H9 (cell line): ENCODE results near the gene GPALPP1. TPM values are rescaled to one million over a fixed set of nuclear protein-coding genes. Genes with fewer than 3 reads are reported as not detected.

ENCODE experiments used
- DNase-seq: peaks from one replicate; pipeline ENCODE4 v3.0.0-alpha.2; 2017
- H2AFZ ChIP-seq: one replicate; pipeline ENCODE4 v1.6.1; 2013; ENCODE audit warnings: mild to moderate bottlenecking, low read length, control low read depth, moderate library complexity
- H2AK5ac ChIP-seq: 2 replicates; pipeline ENCODE4 v1.6.1; 2013; ENCODE audit warnings: low read length, control low read depth, mixed read lengths; ENCODE audit not compliant: insufficient read length
- H2BK120ac ChIP-seq: one replicate; pipeline ENCODE4 v1.6.1; 2013; ENCODE audit warnings: low read depth, mild to moderate bottlenecking, low read length, control low read depth, inconsistent platforms; ENCODE audit not compliant: poor library complexity, severe bottlenecking
- H2BK12ac ChIP-seq: 2 replicates; pipeline ENCODE4 v1.6.1; 2013; ENCODE audit warnings: low read length, control low read depth, mixed read lengths, low read depth; ENCODE audit not compliant: insufficient read length
- H2BK15ac ChIP-seq: 2 replicates; pipeline ENCODE4 v1.6.1; 2013; ENCODE audit warnings: low read depth, low read length, control low read depth
- H2BK20ac ChIP-seq: one replicate; pipeline ENCODE4 v1.6.1; 2013; ENCODE audit warnings: low read depth, mild to moderate bottlenecking, low read length, control low read depth, inconsistent platforms; ENCODE audit not compliant: poor library complexity, severe bottlenecking
- H2BK5ac ChIP-seq: 2 replicates; pipeline ENCODE4 v1.6.1; 2013; ENCODE audit warnings: low read length, control low read depth, mixed read lengths; ENCODE audit not compliant: insufficient read length
- H3K14ac ChIP-seq: 2 replicates; pipeline ENCODE4 v1.6.1; 2013; ENCODE audit warnings: low read length, control low read depth; ENCODE audit not compliant: insufficient read depth
- H3K18ac ChIP-seq: 2 replicates; pipeline ENCODE4 v1.6.1; 2013; ENCODE audit warnings: low read depth, mild to moderate bottlenecking, mixed read lengths, low read length, control low read depth; ENCODE audit not compliant: insufficient read length
- H3K23ac ChIP-seq: 2 replicates; pipeline ENCODE4 v1.6.1; 2013; ENCODE audit warnings: low read length, control low read depth, mixed read lengths, low read depth; ENCODE audit not compliant: insufficient read length
- H3K23me2 ChIP-seq: 2 replicates; pipeline ENCODE4 v1.6.1; 2013; ENCODE audit warnings: low read depth, mild to moderate bottlenecking, mixed read lengths, low read length, control low read depth; ENCODE audit not compliant: insufficient read length, poor library complexity, severe bottlenecking
- H3K27ac ChIP-seq: 2 replicates; pipeline ENCODE4 v1.5.1; 2013; ENCODE audit warnings: low read length, control low read depth, mixed read lengths, low read depth; ENCODE audit not compliant: insufficient read length
- H3K27me3 ChIP-seq: 2 replicates; pipeline ENCODE4 v1.6.1; 2013; ENCODE audit warnings: low read length, control low read depth, inconsistent platforms; ENCODE audit not compliant: insufficient read depth
- H3K4ac ChIP-seq: 2 replicates; pipeline ENCODE4 v1.6.1; 2013; ENCODE audit warnings: low read depth, mild to moderate bottlenecking, control low read depth, inconsistent platforms, low read length, moderate library complexity
- H3K4me1 ChIP-seq: 2 replicates; pipeline ENCODE4 v1.6.1; 2013; ENCODE audit warnings: low read length, control low read depth, inconsistent platforms; ENCODE audit not compliant: insufficient read depth
- H3K4me2 ChIP-seq: 2 replicates; pipeline ENCODE4 v1.6.1; 2013; ENCODE audit warnings: low read length, control low read depth, mixed read lengths; ENCODE audit not compliant: insufficient read length, insufficient read depth
- H3K56ac ChIP-seq: 2 replicates; pipeline ENCODE4 v1.6.1; 2013; ENCODE audit warnings: low read depth, mild to moderate bottlenecking, mixed read lengths, low read length, control low read depth; ENCODE audit not compliant: insufficient read length
- H3K79me1 ChIP-seq: 2 replicates; pipeline ENCODE4 v1.6.1; 2013; ENCODE audit warnings: low read depth, mild to moderate bottlenecking, moderate library complexity, low read length, control low read depth, inconsistent platforms; ENCODE audit not compliant: insufficient read depth, poor library complexity, severe bottlenecking
- H3K79me2 ChIP-seq: 2 replicates; pipeline ENCODE4 v1.6.1; 2013; ENCODE audit warnings: low read length, control low read depth, inconsistent platforms; ENCODE audit not compliant: insufficient read depth
- H3K9ac ChIP-seq: 2 replicates; pipeline ENCODE4 v1.6.1; 2013; ENCODE audit warnings: low read length, control low read depth, mixed read lengths; ENCODE audit not compliant: insufficient read length; ENCODE audit errors: extremely low read depth
- H3K9me3 ChIP-seq: one replicate; pipeline ENCODE4 v1.6.1; 2013; ENCODE audit warnings: low read depth, low read length, inconsistent platforms; ENCODE audit not compliant: control insufficient read depth
- H3T11ph ChIP-seq: one replicate; pipeline ENCODE4 v1.6.1; 2013; ENCODE audit warnings: mild to moderate bottlenecking, low read length, control low read depth, inconsistent platforms
- H4K20me1 ChIP-seq: one replicate; pipeline ENCODE4 v1.6.1; 2013; ENCODE audit not compliant: control insufficient read depth, insufficient read length, insufficient read depth
- H4K5ac ChIP-seq: 2 replicates; pipeline ENCODE4 v1.6.1; 2013; ENCODE audit warnings: low read depth, mild to moderate bottlenecking, mixed read lengths, low read length, control low read depth; ENCODE audit not compliant: insufficient read length
- H4K8ac ChIP-seq: replicated peaks from 2 replicates; pipeline ENCODE4 v1.6.1; 2013; ENCODE audit warnings: low read length, control low read depth, mixed read lengths, low read depth; ENCODE audit not compliant: insufficient read length
- H4K91ac ChIP-seq: 2 replicates; pipeline ENCODE4 v1.6.1; 2013; ENCODE audit warnings: low read depth, mild to moderate bottlenecking, moderate library complexity, mixed read lengths, low read length, control low read depth; ENCODE audit not compliant: insufficient read length
- H3K27ac Mint-ChIP-seq, 3 experiments: 2 replicates in 2 of 3; 3 replicates in 1 of 3; pipeline ENCODE4 v1.8.0; 2020 to 2021; ENCODE audit warnings: mixed read lengths in 3 of 3, mild to moderate bottlenecking in 1 of 3, moderate library complexity in 1 of 3
- H3K27me3 Mint-ChIP-seq: 2 replicates; pipeline ENCODE4 v1.8.0; 2021; ENCODE audit warnings: low read depth, mild to moderate bottlenecking, moderate library complexity, mixed read lengths
- H3K36me3 Mint-ChIP-seq, 3 experiments: 2 replicates in 2 of 3; 3 replicates in 1 of 3; pipeline ENCODE4 v1.8.0; 2020 to 2021; ENCODE audit warnings: low read depth in 3 of 3, mixed read lengths in 3 of 3; ENCODE audit not compliant: insufficient read depth in 1 of 3
- H3K4me1 Mint-ChIP-seq, 2 experiments: 2 replicates each; pipeline ENCODE4 v1.8.0; 2020; ENCODE audit warnings: mixed read lengths in 2 of 2
- H3K4me3 Mint-ChIP-seq, 2 experiments: 2 replicates in 1 of 2; 3 replicates in 1 of 2; pipeline ENCODE4 v1.8.0; 2020 to 2021; ENCODE audit warnings: mild to moderate bottlenecking in 2 of 2, mixed read lengths in 2 of 2, moderate library complexity in 1 of 2
- H3K9me3 Mint-ChIP-seq, 2 experiments: 2 replicates in 1 of 2; 3 replicates in 1 of 2; pipeline ENCODE4 v1.8.0; 2020; ENCODE audit warnings: mild to moderate bottlenecking in 2 of 2, mixed read lengths in 2 of 2, moderate library complexity in 1 of 2
- WGBS: extraction: QIAGEN DNeasy Blood & Tissue Kit; methylation state at CpG from one replicate; pipeline ENCODE4 v1.1.7; 2013; ENCODE audit warnings: missing lambda C conversion rate, low lambda C conversion rate, mixed read lengths; ENCODE audit not compliant: insufficient read length; ENCODE audit errors: extremely low coverage; 5-methylcytosine and 5-hydroxymethylcytosine counted together
- total RNA-seq: library from RNA; stranded (reverse); gene quantifications from 2 replicates; pipeline ENCODE4 v1.2.1, GENCODE V29; 2021
- TF ChIP-seq, protein P1 (sequence below): fragments of 200-600 bp; sonication (generic); conservative IDR thresholded peaks from 3 replicates; pipeline ENCODE4 v1.8.0; 2021; ENCODE audit warnings: antibody characterized with exemption, mild to moderate bottlenecking

GPALPP1 gene
- total RNA-seq, 1 experiment from 2014 or later = 21.9 TPM

GRCh38 chr13:45024847-45025246 lies 35.5 kb downstream of the GPALPP1 start:
- no peaks in the 10 kb centered on the region for H3K79me1 ChIP-seq
- no peaks in the 10 kb centered on the region for H3K27me3 ChIP-seq
- H3K9ac ChIP-seq = no peak overlapping the region
- no peak overlapping the region for H3K18ac ChIP-seq
- H3K9me3 ChIP-seq = no peaks in the 10 kb centered on the region
- H2BK20ac ChIP-seq = no peak overlapping the region
- H3K56ac ChIP-seq = no peak overlapping the region
- TF ChIP-seq, protein P1, sequence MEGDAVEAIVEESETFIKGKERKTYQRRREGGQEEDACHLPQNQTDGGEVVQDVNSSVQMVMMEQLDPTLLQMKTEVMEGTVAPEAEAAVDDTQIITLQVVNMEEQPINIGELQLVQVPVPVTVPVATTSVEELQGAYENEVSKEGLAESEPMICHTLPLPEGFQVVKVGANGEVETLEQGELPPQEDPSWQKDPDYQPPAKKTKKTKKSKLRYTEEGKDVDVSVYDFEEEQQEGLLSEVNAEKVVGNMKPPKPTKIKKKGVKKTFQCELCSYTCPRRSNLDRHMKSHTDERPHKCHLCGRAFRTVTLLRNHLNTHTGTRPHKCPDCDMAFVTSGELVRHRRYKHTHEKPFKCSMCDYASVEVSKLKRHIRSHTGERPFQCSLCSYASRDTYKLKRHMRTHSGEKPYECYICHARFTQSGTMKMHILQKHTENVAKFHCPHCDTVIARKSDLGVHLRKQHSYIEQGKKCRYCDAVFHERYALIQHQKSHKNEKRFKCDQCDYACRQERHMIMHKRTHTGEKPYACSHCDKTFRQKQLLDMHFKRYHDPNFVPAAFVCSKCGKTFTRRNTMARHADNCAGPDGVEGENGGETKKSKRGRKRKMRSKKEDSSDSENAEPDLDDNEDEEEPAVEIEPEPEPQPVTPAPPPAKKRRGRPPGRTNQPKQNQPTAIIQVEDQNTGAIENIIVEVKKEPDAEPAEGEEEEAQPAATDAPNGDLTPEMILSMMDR = no peak
- WGBS = no CpG with 5 or more reads among the region's 2 CpGs
- H3K23ac ChIP-seq = no peak overlapping the region
- no peak overlapping the region for H2BK5ac ChIP-seq
- Mint-ChIP-seq H3K4me1 (no peaks in the 10 kb centered on the region), H3K9me3 (no peaks in the 10 kb centered on the region), H3K27me3 (no peaks in the 10 kb centered on the region), H3K36me3 (peaks cover 8 to 27% (median 16%) of the 10 kb centered on the region in 3 experiments; a peak in 6 of 7 replicates), H3K27ac (no peak overlapping the region), H3K4me3 (no peak overlapping the region)
- no peaks in the 10 kb centered on the region for H3K79me2 ChIP-seq
- no peak overlapping the region for H2AFZ ChIP-seq
- H3K4me2 ChIP-seq = no peak overlapping the region
- no peak overlapping the region for H2BK120ac ChIP-seq
- H3K4me1 ChIP-seq = no peaks in the 10 kb centered on the region
- H3T11ph ChIP-seq = no peak overlapping the region
- no peak overlapping the region for H4K91ac ChIP-seq
- H2AK5ac ChIP-seq = no peak overlapping the region
- H2BK12ac ChIP-seq = no peak overlapping the region
- no peak for DNase-seq
- H3K4ac ChIP-seq = no peak overlapping the region
- no peak overlapping the region for H3K14ac ChIP-seq
- H2BK15ac ChIP-seq = no peak overlapping the region
- H4K20me1 ChIP-seq = no peaks in the 10 kb centered on the region
- no peak overlapping the region for H4K5ac ChIP-seq
- no peaks in the 10 kb centered on the region for H3K23me2 ChIP-seq
- no peak overlapping the region for H3K27ac ChIP-seq
- H4K8ac ChIP-seq = no peak overlapping the region
